ENCODE data around the gene PIK3R1.

PIK3R1 gene

DNA sequence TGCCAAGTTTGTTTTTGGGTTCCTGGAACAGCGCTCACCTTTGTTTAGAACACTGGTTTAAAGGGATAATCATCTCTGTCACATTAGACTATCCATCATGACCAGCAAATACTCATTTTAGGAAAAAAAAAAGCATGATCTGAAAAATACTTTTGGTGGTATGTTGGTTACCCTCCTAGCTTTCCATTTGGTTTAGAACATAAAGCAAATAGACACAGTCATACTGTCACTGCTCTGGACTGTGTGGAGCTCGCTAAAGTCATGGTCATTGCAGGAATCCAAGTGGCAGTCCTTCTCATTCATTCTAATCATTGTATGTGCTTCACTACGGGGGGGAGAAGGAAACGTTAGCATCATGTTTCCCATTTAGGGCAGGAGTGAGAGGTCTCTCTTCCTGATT is 83.5 kb downstream of the PIK3R1 start:
- no peak for DNase-seq (ENCODE audit: low spot score)

DNA sequence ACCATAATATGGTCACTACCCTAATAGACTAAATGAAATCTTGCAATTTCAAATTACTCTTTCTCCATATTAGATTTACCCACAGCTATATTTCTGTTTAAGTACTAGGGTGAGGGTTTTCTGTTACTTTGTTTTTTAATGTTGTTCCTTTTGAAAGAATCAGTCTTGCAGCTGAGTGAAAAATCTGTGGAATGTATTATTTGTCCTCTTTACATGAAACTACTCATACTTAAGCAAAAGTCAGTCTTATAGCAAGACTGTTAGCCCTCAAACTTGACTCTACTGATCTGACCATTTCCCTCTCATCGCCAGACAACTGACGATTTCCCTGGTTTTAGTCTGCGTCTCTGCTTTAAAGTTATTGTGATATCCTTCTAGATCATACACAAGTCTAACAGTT is 84.0 kb downstream of the PIK3R1 start:
- no peak for DNase-seq (ENCODE audit: low spot score)

DNA sequence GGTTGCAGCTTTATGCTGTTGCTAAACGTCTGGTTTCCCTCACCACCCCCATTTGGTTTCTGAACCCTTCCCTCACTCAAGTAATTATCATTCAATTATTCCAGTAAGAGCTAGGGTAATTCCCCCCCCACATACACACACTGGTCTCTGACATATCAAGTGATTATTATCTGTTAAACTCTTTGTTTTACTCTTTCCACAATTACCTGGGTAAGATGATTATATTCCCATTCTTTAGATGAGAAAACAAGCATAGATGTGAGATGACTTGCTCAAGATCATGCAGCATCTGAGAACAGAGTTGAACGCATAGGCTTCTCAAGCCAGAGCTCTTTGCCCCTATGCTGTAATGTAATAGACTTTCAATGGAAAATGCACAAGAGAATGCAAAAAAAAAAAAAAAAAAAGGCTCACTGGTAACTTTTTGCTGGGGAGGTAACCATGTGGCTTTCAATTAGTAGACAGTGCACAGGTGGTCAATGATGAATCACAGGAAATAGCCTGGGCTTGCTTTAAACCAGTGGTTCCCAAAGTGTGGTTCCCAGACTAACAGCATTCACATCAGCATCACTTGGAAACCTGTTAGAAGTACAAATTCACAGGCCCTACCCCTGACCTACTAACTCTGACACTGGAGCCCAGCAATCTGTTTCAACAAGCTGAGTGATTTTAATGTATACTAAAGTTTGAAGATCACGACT is 87.6 kb downstream of the PIK3R1 start:
- DNase-seq (ENCODE audit: low spot score), result no peak

DNA sequence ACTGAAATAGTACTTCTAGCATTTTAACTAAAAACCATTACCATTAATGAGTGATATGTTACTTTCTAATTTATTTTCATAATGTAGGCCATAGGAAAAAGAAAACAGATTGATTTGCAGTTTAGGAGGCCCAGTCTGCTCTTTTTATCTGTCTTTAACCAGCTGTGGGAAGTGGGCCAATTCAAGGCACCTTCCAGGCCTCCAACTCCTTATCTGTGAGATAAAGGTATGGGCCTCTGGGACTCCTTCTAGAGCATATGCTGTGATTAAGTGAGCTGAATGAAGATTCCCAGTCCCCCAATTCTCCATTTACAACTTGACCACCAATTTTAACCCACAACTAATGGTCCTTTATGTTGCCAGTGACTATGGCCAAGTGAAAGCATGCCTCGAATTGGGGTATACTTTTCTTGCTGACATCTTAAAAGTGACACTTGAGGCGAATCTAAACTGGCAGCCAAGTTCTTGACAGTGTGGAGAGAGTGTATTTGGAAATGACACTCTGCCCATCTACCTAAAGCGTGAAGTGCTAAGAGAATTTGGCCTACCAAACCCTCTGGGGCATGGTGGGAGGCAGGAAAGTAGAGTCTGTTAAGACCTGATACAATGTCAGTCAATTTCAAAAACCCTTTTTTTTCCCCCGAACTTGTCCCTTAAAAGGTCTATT is 88.3 kb downstream of the PIK3R1 start:
- no peak for DNase-seq (ENCODE audit: low spot score)

DNA sequence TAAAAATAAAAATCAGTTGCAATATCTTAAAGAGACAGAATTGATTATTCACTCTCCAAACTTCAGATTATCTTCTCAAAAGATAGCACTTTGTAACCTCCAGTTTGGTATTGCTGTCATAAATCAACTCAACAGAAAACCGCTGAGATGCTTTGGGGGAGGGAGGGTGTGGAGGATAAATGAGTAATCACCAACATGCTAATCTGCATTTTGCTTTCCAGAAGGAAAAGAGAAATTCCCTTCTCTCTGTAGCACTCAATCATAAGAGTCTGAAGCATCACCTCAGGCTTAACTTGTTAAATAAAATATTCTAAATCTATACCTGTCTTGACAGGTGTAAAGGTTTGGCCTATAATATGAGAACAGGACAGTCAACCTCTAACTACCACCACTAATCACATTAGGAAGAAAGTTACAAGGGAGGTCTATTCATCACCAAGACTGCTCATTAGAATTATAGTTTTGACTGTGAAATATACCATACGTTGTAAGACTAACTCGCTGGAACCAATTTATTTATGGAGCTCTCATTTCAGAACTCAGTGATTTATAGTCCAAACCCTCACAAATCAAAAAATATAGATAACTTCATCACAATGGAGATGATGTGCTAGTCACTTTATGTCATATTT is 89.0 kb downstream of the PIK3R1 start:
- no peak for DNase-seq (ENCODE audit: low spot score)

DNA sequence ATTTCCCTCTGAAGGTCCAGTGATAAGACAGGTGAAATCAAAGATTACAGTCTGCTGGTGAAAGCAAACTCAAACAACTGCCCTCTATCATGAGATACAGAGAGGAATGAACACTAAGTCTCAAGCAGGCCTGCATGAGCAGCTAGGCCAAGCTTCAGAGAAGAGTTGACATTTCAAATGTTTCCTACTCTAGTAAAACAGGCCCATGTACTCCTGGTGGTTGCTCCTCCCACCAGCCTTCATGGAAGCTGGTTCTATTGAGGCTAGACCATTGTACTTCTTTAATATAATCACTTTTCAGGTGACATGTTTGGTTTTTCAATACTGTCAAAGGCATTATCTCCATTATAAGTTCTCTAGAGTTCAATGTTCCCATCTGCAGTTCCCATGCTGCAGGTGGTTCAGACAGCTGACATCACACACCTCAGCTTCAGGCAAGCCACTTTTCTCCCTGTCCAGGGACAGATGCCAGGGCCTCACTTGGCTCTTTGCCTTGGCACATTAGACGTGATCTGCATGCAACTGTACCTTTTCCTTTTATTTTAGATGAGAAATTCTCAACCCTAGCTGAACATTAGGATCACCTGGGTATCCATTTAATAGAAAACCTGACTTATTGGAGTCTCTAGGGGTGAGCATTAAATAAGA is 89.8 kb downstream of the PIK3R1 start:
- no peak for DNase-seq (ENCODE audit: low spot score)

DNA sequence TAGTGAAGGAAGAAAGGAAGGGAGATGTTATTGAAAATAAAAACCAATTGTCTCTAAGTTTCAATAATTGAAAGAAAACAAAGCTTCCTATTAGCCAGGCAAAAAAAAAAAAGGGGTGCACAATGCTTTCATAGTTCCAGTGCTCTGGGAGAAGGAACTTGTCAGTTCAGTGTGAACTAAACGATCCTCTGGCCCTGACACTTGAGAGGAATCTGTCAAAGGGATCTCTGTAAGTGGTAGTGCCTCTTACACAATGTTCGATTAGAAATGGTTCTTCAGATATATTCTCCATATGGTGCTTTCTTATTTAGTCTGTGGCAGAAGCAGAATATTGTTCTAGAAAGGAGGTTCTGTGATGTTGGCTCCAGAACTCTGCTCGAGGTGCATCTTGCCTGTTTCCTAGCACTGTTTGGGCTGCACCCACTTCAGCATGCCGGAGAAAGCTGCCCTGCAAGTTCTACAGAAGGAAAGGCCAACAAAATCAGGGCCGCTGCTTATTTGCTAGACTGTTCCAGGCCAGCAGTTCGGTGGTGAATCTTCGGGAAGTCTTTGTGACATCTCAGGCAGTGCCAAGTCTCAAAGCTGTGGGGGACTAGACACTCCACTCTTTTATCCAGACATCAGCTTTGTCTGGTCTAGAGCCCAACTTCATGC is 90.9 kb downstream of the PIK3R1 start:
- DNase-seq (ENCODE audit: low spot score), result no peak

DNA sequence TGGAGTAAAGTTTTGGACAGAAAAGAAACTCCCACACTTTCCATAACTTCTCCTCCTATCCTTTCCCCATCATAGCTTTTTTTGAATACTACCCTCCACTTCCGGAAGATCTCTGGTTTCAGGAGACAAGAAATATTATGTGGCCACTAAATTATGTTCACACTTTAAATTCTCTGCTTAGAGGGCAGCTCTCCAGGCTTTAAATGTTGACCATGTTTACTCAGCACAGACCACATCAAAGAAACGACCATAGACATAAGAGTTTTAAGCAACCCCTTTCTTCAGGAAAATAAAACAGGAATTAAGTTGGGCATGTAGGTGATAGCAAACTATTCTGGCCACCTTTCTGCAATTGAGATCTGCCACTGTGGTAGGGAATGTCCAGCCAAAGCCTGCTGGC is 97.8 kb downstream of the PIK3R1 start:
- DNase-seq (ENCODE audit: low spot score), result no peak

DNA sequence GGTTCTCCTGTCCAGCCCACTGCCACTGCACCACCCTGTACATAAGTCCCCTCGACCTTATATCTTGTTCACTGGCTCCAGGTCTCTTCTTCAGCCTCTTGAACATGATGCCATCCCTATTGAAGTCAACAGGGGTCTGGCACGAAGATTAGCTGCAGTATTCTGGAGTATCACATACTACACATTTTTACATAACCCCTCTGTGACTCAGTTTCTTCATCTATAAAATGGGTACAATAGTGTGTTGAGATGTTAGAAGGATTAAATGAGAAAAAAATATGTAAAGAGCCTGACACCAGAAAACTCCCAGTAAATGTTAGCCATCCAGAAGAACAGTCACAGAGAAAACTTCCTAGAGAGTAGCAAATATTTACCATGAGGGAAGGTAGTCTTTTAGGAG is 98.9 kb downstream of the PIK3R1 start:
- no peak for DNase-seq (ENCODE audit: low spot score)

DNA sequence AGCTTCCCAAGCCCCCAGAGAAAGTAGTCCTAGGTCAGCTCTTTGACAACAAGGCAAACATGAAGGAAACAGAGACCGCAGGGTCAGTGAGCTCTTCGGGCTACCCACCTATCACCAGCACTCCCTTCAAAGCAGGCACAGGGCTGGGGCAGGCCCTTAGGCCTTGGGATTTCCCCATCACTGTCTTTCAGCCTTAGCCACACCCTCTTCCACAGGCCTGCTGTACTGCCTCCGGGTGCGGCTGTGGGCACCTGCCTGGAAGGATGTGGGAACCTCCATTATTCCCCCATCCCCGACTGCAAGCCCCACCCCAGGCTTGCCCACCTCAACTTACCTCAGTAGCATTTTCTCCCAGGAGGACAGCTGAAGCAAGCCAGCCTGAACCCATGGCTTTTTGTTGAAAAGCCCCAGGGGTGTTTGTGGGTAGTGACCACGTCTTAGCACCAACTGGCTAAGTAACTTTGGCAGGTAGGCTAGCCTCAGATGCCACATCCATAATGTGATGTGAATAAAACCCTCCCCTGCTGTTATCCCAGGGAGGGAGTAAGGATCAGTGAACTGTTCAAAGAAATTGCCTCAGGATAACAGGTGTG is 100.2 kb downstream of the PIK3R1 start:
- no peak for DNase-seq (ENCODE audit: low spot score)

DNA sequence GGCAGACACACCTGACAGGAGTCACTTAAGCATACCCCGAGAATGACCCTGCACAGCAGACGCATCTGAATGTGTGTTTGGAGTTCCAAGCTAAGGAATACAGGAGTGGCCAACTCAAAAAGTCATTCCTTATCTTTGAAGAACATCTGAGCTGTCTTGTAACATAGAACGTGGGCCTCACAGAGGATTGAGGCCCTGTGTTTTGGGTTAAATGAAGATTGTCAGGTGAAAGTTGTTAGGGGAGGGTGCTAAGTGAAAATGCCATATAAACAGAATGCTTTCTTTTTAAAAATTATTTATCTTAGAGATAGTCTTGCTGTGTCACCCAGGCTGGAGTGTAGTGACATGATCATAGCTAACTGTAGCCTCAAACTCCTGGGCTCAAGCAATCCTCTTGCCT is 100.9 kb downstream of the PIK3R1 start:
- no peak for DNase-seq (ENCODE audit: low spot score)

DNA sequence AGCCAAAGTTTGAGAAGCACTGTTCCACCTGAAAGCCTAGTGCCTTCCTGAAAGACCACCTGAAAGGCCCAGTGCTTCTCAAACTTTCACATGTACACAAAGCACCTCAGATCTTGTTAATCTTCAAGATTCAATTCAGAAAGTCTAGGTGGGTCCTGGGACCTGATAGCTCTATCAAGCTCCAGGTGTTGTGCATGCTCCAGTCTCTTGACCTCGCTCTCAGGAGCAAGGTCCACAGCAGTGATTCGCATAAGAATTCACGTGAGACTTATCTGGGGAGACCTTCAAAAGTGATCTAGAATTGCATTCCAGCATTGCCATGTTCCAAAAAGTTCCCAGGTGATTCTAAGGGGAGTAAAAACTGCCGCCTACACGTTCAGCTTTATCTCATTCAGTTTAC is 102.1 kb downstream of the PIK3R1 start:
- DNase-seq (ENCODE audit: low spot score), result no peak

DNA sequence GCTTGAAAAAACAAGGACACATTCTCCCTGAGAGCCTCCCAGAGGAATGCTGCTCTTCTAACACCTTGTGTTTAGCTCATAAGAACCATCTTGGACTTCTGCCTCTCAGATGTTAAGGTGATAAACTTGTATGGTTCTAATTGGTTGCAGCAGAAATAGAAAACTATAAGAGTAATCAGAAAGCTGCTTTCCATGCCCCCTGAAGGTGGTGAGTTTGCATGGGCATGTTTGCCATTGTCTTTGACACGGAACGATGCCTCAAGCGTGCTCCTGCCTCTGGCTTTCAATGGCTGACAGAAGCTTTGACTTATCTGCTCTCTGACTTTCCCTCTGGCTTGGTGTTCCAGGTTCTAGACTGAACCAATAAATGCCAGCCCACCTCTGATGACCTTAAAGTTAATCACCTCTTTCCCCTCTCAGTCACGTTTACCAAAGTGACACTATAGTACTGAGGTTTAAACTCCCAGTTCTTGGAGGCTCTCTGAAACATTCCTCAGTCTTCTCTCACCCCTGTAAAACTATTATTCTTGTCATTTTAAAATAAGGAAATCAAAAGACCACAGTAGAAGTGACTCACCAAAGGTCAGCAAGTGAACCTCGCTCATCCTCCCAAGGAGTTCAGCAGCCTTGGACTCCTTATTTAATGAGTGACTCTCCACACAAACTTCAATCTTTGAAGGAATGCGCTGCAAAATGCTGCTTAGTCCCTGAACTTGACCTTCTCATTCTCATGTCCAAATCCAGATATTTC is 103.6 kb downstream of the PIK3R1 start:
- DNase-seq (ENCODE audit: low spot score), result peak; percentile 37

DNA sequence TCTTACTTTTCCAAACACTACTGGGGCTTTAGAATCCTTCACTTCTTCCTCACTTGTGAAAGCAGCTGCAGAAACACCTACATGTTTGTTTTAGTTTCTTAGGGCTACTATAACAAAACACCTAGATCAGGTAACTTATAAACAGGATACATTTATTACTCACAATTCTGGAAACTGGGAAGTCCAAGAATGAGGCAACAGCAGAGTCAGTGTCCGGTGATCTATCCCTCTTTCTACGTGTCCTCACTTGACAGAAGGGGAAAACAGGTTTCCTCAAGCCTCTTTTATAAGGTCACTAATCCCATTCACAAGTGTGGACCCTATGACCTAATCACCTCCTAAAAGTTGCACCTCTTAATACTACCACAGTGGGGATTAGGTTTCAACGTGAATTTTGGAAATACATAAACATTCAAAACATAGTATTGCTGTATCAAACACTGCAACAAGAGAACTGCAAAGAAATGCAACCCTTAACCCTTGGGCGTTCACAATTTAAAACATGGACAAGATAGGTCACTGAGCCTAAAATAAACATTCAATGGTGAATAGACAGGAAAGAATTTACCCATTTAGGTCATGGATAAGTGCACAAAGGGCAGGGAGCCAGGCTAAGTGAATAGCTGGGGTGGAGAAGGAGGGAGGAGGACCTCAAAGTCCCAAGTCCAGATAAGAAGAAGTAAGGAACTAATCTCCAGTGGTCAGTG is 104.3 kb downstream of the PIK3R1 start:
- no peak for DNase-seq (ENCODE audit: low spot score)

DNA sequence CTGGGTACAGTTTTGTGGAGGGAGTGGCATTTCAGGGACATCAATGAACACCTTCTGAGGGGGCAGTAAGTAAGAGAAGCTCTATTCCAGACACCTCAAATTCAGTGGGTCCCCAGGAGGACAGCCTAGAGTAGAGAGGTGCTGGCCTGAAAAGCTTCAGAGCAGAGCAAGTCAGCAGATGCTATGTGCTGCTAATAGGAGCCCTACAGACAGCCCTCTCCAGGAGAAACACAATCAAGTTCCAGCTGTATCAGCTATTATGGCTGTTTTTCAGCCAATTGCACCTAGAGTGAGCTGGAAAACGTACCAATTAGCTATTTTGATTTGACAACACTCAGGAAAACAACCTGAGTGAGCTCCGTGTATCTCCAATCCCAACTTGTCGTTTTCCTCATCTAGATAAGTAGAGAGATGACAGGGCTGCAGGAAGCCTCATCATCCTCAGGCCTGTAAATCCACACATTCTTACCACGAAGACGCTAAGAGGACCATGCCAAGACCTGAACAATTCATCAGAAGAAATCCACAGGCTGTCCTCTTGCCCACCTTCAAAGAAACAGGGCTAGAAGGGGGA is 104.9 kb downstream of the PIK3R1 start:
- DNase-seq (ENCODE audit: low spot score), result no peak

DNA sequence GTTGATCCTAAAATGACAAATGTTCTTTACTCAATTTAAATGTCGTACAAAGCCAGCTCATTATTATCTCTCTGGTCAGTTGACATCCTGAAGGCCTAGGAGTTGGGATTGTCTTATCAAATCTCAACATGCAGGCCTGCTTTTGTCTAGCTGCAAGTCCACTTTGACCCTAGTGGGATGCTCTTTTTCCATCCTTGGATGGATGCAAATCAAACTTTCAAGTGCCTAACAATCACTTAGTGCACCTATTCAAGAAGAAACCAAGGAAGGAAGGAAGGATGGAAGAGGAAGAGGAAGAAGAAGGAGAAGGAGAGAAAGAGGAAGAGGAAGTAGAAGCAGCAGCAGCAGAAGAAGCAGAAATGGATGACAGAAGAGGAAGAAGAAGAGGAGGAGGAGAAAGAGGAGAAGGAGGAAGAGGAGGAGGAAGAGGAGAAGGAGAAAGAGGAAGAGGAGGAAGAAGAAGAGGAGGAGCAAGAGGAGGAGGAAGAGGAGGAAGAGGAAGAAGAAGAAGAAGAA is 109.6 kb downstream of the PIK3R1 start:
- no peak for DNase-seq (ENCODE audit: low spot score)

DNA sequence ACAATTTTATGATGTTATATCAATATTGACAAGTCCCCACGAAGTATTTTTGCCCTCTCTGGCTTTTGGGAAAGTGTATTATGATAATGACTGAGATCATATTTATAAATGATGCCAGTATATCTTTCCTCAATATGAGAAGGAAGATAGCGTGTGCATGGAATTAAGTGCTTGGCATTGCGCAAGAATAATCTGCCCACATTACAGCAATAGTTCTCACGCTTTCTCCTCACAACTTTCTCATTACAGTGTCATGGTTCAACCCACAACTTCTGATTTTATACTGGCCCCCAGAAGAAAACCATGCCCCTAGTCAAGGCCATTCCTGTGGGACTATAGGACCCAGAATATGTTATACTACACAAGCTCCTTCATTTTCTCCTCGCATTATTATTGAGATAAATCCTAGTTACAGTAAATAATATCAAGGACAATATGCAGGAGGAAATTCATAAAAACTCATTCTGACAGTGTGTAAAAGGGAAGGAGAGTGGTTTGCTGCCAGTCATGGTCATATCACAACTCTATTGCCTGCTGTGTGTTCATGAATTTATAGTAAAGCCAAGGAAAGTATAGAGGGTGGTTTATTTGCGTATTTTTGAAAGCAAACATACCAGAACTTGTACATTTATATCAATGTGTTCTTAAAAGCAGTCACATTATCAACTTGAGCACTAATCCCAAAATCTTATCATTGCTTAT is 114.1 kb downstream of the PIK3R1 start:
- no peak for DNase-seq (ENCODE audit: low spot score)

DNA sequence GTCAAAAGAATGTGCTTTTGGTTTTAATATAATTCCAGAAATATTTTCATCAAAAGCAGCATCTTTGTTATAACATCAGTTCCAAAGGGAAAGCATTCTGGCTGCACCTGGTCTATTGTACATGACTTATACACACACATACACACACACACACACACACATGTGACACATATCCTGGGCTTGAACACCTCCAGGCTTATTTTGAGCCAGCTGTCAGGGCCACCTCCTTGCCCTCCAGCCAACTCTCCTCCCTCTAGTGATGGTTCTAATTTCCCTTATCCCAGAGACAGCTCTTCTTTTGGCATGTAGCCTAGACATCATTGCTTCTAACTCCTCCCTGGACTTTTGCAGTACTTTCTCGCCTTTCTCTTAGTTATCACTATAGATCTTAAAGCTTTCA is 115.0 kb downstream of the PIK3R1 start:
- no peak for DNase-seq (ENCODE audit: low spot score)

Data from AG08396 (cell line).